NT2/D1 (cell line): ENCODE data around the gene CD4.

Experiments used
- SUZ12 ChIP-seq: IDR thresholded peaks from 2 replicates; pipeline ENCODE4 v1.6.1; 2011; ENCODE audit not compliant: insufficient read length, insufficient read depth; ENCODE audit errors: extremely low read depth
- ZNF274 ChIP-seq: IDR thresholded peaks from 2 replicates; pipeline ENCODE4 v1.6.1; 2011; ENCODE audit warnings: mild to moderate bottlenecking, low read depth, low read length

DNA sequence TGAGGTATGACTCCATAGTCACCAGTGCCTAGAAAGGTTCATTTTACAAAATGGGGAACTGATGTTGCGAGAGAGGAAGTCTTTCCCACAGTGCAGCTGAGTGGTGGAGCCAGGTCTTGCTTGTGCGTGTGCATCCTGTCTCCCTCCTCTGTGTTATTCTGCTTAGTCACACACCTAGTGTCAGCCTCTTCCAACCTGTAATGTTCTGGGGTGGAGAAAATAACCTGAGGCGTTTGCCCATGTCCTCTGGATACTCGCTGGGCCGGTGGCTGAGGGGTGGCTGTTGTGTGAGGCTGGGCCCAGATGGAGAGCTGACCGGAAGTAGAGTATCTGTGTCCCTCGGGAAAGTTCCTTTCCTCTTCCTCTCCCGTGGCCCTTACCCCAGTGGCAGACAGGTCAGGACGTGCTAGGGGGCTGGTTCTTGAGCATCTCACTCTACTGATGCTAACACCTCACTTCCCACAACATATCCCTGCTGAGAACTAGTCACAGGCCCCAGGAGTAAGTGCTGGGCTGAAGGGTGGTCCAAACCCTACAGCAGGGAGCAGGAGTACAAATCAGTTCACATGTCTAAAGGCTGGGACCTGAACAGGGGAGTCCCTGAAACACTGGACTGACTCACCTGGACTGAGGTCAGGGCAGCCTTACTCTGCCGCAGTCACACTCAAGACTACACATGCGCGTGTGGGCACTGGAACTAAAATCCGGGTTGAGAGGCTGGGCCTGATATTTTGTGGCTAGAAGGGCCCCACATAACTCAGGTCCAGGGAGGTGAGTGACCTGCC lies 43.4 kb upstream of the CD4 start:
- TF ChIP-seq ZNF274 (no peak), SUZ12 (no peak)
